K562 (cell line): ENCODE results near the gene UBL3. TPM values are rescaled to one million over a fixed set of nuclear protein-coding genes. Genes with fewer than 3 reads are reported as not detected.

ENCODE experiments used
- BMI1 ChIP-seq: fragments of 150-350 bp; IDR thresholded peaks from 2 replicates; pipeline ENCODE4 v1.6.1; 2014; ENCODE audit warnings: low read length
- ESRRB ChIP-seq: fragments of 250-450 bp; sonication (Bioruptor Pico); IDR thresholded peaks from 2 replicates; pipeline ENCODE4 v1.5.0; 2020; ENCODE audit warnings: mild to moderate bottlenecking, moderate library complexity, borderline replicate concordance
- FOS ChIP-seq: IDR thresholded peaks from 3 replicates; pipeline ENCODE4 v1.6.1; 2011; ENCODE audit not compliant: insufficient read length; ENCODE audit errors: extremely low read depth
- HEY1 ChIP-seq: fragments of 250-450 bp; sonication (Bioruptor Pico); IDR thresholded peaks from 2 replicates; pipeline ENCODE4 v1.5.0; 2020; ENCODE audit warnings: mild to moderate bottlenecking, moderate library complexity, borderline replicate concordance
- KDM1A ChIP-seq, 2 experiments: fragments of 450-650 bp; IDR thresholded peaks; 2 replicates each; pipeline ENCODE4 v1.6.1; 2016; ENCODE audit warnings: mild to moderate bottlenecking in 2 of 2
- MAFG ChIP-seq: fragments of 450-650 bp; conservative IDR thresholded peaks from 2 replicates; pipeline ENCODE4 v1.6.1; 2016; ENCODE audit warnings: missing genetic modification characterization, missing compliant biosample characterization
- NR2F6 ChIP-seq: fragments of 450-650 bp; formaldehyde crosslinking; IDR thresholded peaks from 2 replicates; pipeline ENCODE4 v1.4.0; 2020; ENCODE audit warnings: mild to moderate bottlenecking
- PHF20 ChIP-seq: fragments of 450-650 bp; IDR thresholded peaks from 2 replicates; pipeline ENCODE4 v1.6.1; 2018; ENCODE audit not compliant: partially characterized antibody
- PPARD ChIP-seq: fragments of 250-450 bp; sonication (Bioruptor Pico); IDR thresholded peaks from 2 replicates; pipeline ENCODE4 v1.8.0; 2022; ENCODE audit warnings: inconsistent platforms, mild to moderate bottlenecking, moderate library complexity
- SLC30A9 ChIP-seq: fragments of 250-450 bp; sonication (Bioruptor Pico); IDR thresholded peaks from 2 replicates; pipeline ENCODE4 v1.8.0; 2022; ENCODE audit warnings: mild to moderate bottlenecking, moderate library complexity
- SMC3 ChIP-seq: conservative IDR thresholded peaks from 2 replicates; pipeline ENCODE4 v1.6.1; 2011; ENCODE audit warnings: low read depth, low read length, improper control_type of control experiment; ENCODE audit not compliant: insufficient read depth
- XRCC4 ChIP-seq: IDR thresholded peaks from one replicate; pipeline ENCODE4 v1.6.1; 2011; ENCODE audit not compliant: insufficient read depth, insufficient read length; ENCODE audit errors: extremely low read depth
- ZBTB12 ChIP-seq: fragments of 250-450 bp; sonication (Bioruptor Pico); IDR thresholded peaks from 2 replicates; pipeline ENCODE4 v1.4.0; 2020
- ZBTB8A ChIP-seq: fragments of 450-650 bp; IDR thresholded peaks from 2 replicates; pipeline ENCODE4 v1.6.1; 2018; ENCODE audit warnings: mild to moderate bottlenecking, moderate library complexity; ENCODE audit not compliant: partially characterized antibody
- ZEB2 ChIP-seq: fragments of 450-650 bp; IDR thresholded peaks from 2 replicates; pipeline ENCODE4 v1.6.1; 2016
- ZNF23 ChIP-seq: fragments of 250-450 bp; sonication (Bioruptor Pico); IDR thresholded peaks from 2 replicates; pipeline ENCODE4 v1.4.0; 2020; ENCODE audit warnings: mild to moderate bottlenecking
- ZNF324 ChIP-seq: fragments of 250-450 bp; sonication (Bioruptor Pico); IDR thresholded peaks from 2 replicates; pipeline ENCODE4 v1.4.0; 2020; ENCODE audit warnings: mild to moderate bottlenecking
- ZZZ3 ChIP-seq: fragments of 450-650 bp; IDR thresholded peaks from 2 replicates; pipeline ENCODE4 v1.6.1; 2016; ENCODE audit warnings: antibody characterized with exemption, mild to moderate bottlenecking, moderate library complexity
- polyA plus RNA-seq, 8 experiments: library from polyadenylated mRNA; depleted of rRNA in 4 of 8; stranded (reverse) in 5 of 8; unstranded in 3 of 8; fragments of >200 nt; fragmentation: Nextera tagmentation in 2 of 8; fragmentation: Illumina TruSeq in 1 of 8; extraction: Ambion mirVana in 2 of 8; extraction: Trizol in 1 of 8; gene quantifications; 2 replicates each; pipeline versions ENCODE4 v1.2.1 to v1.2.3, GENCODE V29; 2011 to 2014; ENCODE audit warnings: inconsistent platforms in 1 of 8, missing spikeins in 1 of 8
- total RNA-seq, 7 experiments: library from RNA; depleted of rRNA in 6 of 7; stranded (reverse); fragments of >200 nt in 6 of 7; fragmentation: Illumina TruSeq in 2 of 7; extraction: Trizol in 2 of 7; gene quantifications; 2 replicates each; pipeline versions ENCODE4 v1.2.1 to v1.2.3, GENCODE V29; 2011 to 2021; ENCODE audit warnings: low replicate concordance in 1 of 7
- TF ChIP-seq, protein P1 (sequence below), 2 experiments: fragments of 450-650 bp in 1 of 2; sonication (generic) in 1 of 2; formaldehyde crosslinking in 1 of 2; IDR thresholded peaks; 2 replicates each; pipeline versions ENCODE4 v1.7.1 to v1.9.0; 2016 to 2022; ENCODE audit warnings: inconsistent platforms in 1 of 2, mild to moderate bottlenecking in 1 of 2, missing genetic modification reagents in 1 of 2

Gene UBL3
- total and polyA plus RNA-seq, 9 of the 15 experiments (the other 6 are each of a cell fraction or from before 2014, with no cell fraction given): 0.64 to 2.4 (median 1.8) TPM

DNA sequence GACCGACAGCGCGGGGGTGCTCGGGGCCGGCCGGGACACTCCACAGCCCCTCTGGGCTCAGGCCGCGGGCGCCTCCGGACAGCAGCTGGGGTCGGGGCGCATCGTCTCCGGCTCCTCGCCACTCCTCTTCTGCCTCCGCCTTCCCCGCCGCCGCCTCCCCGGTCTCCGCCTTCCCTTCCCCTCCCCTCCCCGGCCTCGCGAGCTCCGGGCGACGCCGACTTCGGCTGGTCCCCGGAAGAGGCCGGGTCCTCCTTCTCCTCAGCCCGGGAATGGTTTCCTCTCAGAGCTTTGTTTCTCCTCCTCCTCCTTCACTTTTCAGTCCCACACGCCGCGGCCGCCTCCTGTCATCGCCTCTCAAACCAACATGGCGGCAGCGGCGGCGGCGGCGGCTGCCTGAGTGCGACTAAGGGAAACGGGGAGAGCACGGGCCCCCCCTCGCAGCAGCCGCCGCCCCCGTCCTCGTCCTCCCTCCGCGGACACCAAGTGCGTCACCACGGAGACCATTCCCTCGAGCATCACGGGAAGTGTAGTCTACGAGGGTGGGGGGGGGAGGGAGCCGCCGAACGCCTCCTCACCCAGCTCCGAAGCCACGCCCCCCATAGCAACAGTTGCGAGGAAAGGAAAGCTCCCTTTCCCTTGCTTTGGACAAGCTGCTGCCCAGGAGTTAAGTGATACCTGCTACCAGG is at the start of gene UBL3 (continued):
- no peak for TF ChIP-seq ZBTB8A
- no peak for TF ChIP-seq BMI1
- TF ChIP-seq KDM1A (IDR thresholded peaks at IDR 0.05): no peak
- TF ChIP-seq HEY1 (CRISPR knock-in tag): no peak
- TF ChIP-seq ESRRB (CRISPR knock-in tag): no peak
- TF ChIP-seq PPARD: no peak
- peak; percentile 30 for TF ChIP-seq PHF20
- TF ChIP-seq ZEB2: no peak
- TF ChIP-seq ZZZ3: no peak
- TF ChIP-seq NR2F6 (CRISPR knock-in tag): no peak
- no peak for TF ChIP-seq FOS
- no peak for TF ChIP-seq ZNF324 (CRISPR knock-in tag)
- TF ChIP-seq, protein P1, sequence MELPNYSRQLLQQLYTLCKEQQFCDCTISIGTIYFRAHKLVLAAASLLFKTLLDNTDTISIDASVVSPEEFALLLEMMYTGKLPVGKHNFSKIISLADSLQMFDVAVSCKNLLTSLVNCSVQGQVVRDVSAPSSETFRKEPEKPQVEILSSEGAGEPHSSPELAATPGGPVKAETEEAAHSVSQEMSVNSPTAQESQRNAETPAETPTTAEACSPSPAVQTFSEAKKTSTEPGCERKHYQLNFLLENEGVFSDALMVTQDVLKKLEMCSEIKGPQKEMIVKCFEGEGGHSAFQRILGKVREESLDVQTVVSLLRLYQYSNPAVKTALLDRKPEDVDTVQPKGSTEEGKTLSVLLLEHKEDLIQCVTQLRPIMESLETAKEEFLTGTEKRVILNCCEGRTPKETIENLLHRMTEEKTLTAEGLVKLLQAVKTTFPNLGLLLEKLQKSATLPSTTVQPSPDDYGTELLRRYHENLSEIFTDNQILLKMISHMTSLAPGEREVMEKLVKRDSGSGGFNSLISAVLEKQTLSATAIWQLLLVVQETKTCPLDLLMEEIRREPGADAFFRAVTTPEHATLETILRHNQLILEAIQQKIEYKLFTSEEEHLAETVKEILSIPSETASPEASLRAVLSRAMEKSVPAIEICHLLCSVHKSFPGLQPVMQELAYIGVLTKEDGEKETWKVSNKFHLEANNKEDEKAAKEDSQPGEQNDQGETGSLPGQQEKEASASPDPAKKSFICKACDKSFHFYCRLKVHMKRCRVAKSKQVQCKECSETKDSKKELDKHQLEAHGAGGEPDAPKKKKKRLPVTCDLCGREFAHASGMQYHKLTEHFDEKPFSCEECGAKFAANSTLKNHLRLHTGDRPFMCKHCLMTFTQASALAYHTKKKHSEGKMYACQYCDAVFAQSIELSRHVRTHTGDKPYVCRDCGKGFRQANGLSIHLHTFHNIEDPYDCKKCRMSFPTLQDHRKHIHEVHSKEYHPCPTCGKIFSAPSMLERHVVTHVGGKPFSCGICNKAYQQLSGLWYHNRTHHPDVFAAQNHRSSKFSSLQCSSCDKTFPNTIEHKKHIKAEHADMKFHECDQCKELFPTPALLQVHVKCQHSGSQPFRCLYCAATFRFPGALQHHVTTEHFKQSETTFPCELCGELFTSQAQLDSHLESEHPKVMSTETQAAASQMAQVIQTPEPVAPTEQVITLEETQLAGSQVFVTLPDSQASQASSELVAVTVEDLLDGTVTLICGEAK (IDR thresholded peaks at IDR 0.05): peak; percentile 31; the same call in 1 of the 2 replicates
- TF ChIP-seq, protein P1 (CRISPR knock-in tag; IDR thresholded peaks at IDR 0.05): no peak
- TF ChIP-seq ZNF23 (CRISPR knock-in tag): no peak
- TF ChIP-seq XRCC4: no peak
- TF ChIP-seq SMC3: no peak
- no peak for TF ChIP-seq MAFG (tag)
- TF ChIP-seq ZBTB12 (CRISPR knock-in tag): peak; percentile 66
- TF ChIP-seq SLC30A9: no peak
